OCI-LY7 (cell line): ENCODE measurements around the gene STXBP1.

Experiments used
- CTCF ChIP-seq: fragments of 200-600 bp; sonication (generic); conservative IDR thresholded peaks from 2 replicates; pipeline ENCODE4 v1.5.1; 2014; ENCODE audit warnings: mild to moderate bottlenecking, antibody characterized with exemption, low read length, moderate library complexity, mixed read lengths
- EZH2phosphoT487 ChIP-seq: fragments of 200-600 bp; sonication (generic); IDR thresholded peaks from 2 replicates; pipeline ENCODE4 v1.6.1; 2018; ENCODE audit warnings: low read depth, borderline replicate concordance, mild to moderate bottlenecking, mixed run types, antibody characterized with exemption, low read length, moderate library complexity, mixed read lengths

- TF ChIP-seq CTCF (no peak), EZH2phosphoT487 (no peak)
These were observed 24.1 kb upstream of the STXBP1 start for GRCh38 chr9:127587966-127588365.
